ENCODE results near the gene SLC13A3. TPM values are rescaled to one million over a fixed set of nuclear protein-coding genes. Genes with fewer than 3 reads are reported as not detected.

SLC13A3 gene
- total and polyA plus RNA-seq, 4 donors, result 1.5 to 10.7 (median 8.3) TPM

GRCh38 chr20:46631212-46631869, 19.9 kb downstream of the SLC13A3 start:
- no peak overlapping the region for H3K4me3 ChIP-seq (ENCODE audit: low read depth in 1 of 3, low read length in 3 of 3)
- H3K27ac ChIP-seq (ENCODE audit: low read depth in 1 of 2, low read length in 2 of 2), result peak overlapping the region in 1 of 2 donors; percentile 31
- WGBS, result 72% methylated on average over 8 of the region's 8 CpGs
- TF ChIP-seq HNF4G (IDR thresholded peaks at IDR 0.05) (no peak), JUND (IDR thresholded peaks at IDR 0.05) (peak; percentile 33 to 74), EGR1 (IDR thresholded peaks at IDR 0.05; ENCODE audit: low read depth in 2 of 2) (no peak), MAX (IDR thresholded peaks at IDR 0.05) (peak; percentile 19), RXRA (IDR thresholded peaks at IDR 0.05) (peak; percentile 5 to 42), HNF4A (conservative IDR thresholded peaks at IDR 0.05) (peak in 1 of 2 donors; percentile 27), TAF1 (conservative IDR thresholded peaks at IDR 0.05) (no peak)
- no peak overlapping the region for H3K9ac ChIP-seq (ENCODE audit: low read depth in 1 of 2, low read length in 2 of 2)
- peaks cover 0 to 10% (median 3%) of the 10 kb centered on the region in 4 donors for H3K4me1 ChIP-seq (ENCODE audit: control insufficient read depth in 4 of 4, insufficient read depth in 4 of 4, low read length in 3 of 4)
- no peak for DNase-seq (ENCODE audit: low spot score)
- no peaks in the 10 kb centered on the region for H3K27me3 ChIP-seq (ENCODE audit: control insufficient read depth in 4 of 4, insufficient read depth in 4 of 4, low read length in 3 of 4)
- H3K36me3 ChIP-seq (ENCODE audit: control insufficient read depth in 4 of 4, insufficient read depth in 3 of 4, low read depth in 1 of 4, low read length in 3 of 4), result no peaks in the 10 kb centered on the region
- H3K9me3 ChIP-seq (ENCODE audit: control insufficient read depth in 4 of 4, low read length in 3 of 4), result peaks cover 0 to 4% (median under 1%) of the 10 kb centered on the region in 4 donors

- 83% methylated on average over 5 of the region's 5 CpGs for WGBS
- H3K27ac ChIP-seq (ENCODE audit: low read depth in 1 of 2, low read length in 2 of 2), result no peak overlapping the region
- DNase-seq (ENCODE audit: low spot score), result no peak
- H3K4me1 ChIP-seq (ENCODE audit: control insufficient read depth in 4 of 4, insufficient read depth in 4 of 4, low read length in 3 of 4), result peaks cover 0 to 10% (median 3%) of the 10 kb centered on the region in 4 donors
- TF ChIP-seq HNF4G (IDR thresholded peaks at IDR 0.05) (no peak), TAF1 (conservative IDR thresholded peaks at IDR 0.05) (no peak), NR2F2 (IDR thresholded peaks at IDR 0.05) (no peak), MAX (IDR thresholded peaks at IDR 0.05) (no peak), SP1 (IDR thresholded peaks at IDR 0.05) (no peak)
- H3K4me3 ChIP-seq (ENCODE audit: low read depth in 1 of 3, low read length in 3 of 3), result no peak overlapping the region
- peaks cover 0 to 4% (median under 1%) of the 10 kb centered on the region in 4 donors for H3K9me3 ChIP-seq (ENCODE audit: control insufficient read depth in 4 of 4, low read length in 3 of 4)
- no peaks in the 10 kb centered on the region for H3K27me3 ChIP-seq (ENCODE audit: control insufficient read depth in 4 of 4, insufficient read depth in 4 of 4, low read length in 3 of 4)
- no peak overlapping the region for H3K9ac ChIP-seq (ENCODE audit: low read depth in 1 of 2, low read length in 2 of 2)
- no peaks in the 10 kb centered on the region for H3K36me3 ChIP-seq (ENCODE audit: control insufficient read depth in 4 of 4, insufficient read depth in 3 of 4, low read depth in 1 of 4, low read length in 3 of 4)
Measured at GRCh38 chr20:46630306-46630705, 21.0 kb downstream of the SLC13A3 start.

GRCh38 chr20:46629341-46629740, 21.9 kb downstream of the SLC13A3 start:
- no peak for DNase-seq (ENCODE audit: low spot score)
- Histone ChIP-seq H3K27ac (ENCODE audit: low read depth in 1 of 2, low read length in 2 of 2) (no peak overlapping the region), H3K9me3 (ENCODE audit: control insufficient read depth in 4 of 4, low read length in 3 of 4) (peaks cover 0 to 4% (median under 1%) of the 10 kb centered on the region in 4 donors), H3K27me3 (ENCODE audit: control insufficient read depth in 4 of 4, insufficient read depth in 4 of 4, low read length in 3 of 4) (no peaks in the 10 kb centered on the region), H3K4me1 (ENCODE audit: control insufficient read depth in 4 of 4, insufficient read depth in 4 of 4, low read length in 3 of 4) (peaks cover 0 to 10% (median 3%) of the 10 kb centered on the region in 4 donors), H3K36me3 (ENCODE audit: control insufficient read depth in 4 of 4, insufficient read depth in 3 of 4, low read depth in 1 of 4, low read length in 3 of 4) (no peaks in the 10 kb centered on the region), H3K4me3 (ENCODE audit: low read depth in 1 of 3, low read length in 3 of 3) (no peak overlapping the region), H3K9ac (ENCODE audit: low read depth in 1 of 2, low read length in 2 of 2) (no peak overlapping the region)
- no peak for TF ChIP-seq REST (IDR thresholded peaks at IDR 0.05)
- no peak for TF ChIP-seq NR2F2 (IDR thresholded peaks at IDR 0.05)
- no peak for TF ChIP-seq TAF1 (conservative IDR thresholded peaks at IDR 0.05)
- no peak for TF ChIP-seq RXRA (IDR thresholded peaks at IDR 0.05)
- TF ChIP-seq SP1 (IDR thresholded peaks at IDR 0.05), result no peak
- no peak for TF ChIP-seq JUND (IDR thresholded peaks at IDR 0.05)
- no peak for TF ChIP-seq RAD21 (IDR thresholded peaks at IDR 0.05)

Measured in liver (tissue), 9 donors.